Globus pallidus (tissue), 1 donor: Measurements from ENCODE around the gene MEX3D.

ENCODE experiments used
- DNase-seq: peaks from one replicate; pipeline ENCODE4 v3.0.0-alpha.2; 2015; ENCODE audit warnings: low spot score

The MEX3D gene

DNA sequence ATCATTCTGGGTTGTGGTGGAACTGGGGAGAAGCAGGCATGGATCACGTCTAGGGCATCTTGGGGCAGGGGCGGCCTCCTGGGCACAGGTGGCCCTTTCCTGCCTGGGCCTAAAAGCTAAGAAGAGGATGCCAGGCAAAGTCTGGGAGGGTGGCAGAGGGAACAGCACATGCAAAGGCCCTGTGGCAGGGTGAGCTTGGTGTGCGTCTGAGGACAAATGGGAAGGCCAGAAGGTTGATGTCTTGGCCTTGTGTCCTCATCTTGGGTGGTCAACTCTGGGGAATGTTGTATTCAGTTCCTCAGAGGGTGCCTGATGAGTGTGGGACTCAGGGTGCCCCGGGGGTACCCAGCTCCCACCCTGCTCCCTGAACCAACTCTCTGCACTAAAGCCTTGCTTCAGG lies 49.7 kb downstream of the MEX3D start:
- no peak for DNase-seq

DNA sequence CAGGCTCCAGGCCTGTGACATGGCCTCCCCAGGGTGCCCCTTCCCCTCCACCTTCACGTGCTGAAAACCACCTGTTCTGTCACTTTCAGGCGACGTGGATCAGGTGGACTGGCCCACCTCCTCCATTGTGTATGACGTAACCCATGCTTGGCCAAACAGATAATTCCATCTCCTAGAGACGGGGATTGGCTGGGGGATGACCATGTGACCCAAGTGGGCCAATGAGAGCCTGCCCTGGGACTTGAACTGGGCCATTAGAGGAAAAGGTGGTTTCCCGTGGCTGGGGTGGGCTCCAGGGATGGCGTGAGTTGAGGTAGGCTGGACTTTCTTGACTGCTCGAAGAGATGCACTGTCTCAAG lies 51.8 kb downstream of the MEX3D start:
- no peak for DNase-seq

DNA sequence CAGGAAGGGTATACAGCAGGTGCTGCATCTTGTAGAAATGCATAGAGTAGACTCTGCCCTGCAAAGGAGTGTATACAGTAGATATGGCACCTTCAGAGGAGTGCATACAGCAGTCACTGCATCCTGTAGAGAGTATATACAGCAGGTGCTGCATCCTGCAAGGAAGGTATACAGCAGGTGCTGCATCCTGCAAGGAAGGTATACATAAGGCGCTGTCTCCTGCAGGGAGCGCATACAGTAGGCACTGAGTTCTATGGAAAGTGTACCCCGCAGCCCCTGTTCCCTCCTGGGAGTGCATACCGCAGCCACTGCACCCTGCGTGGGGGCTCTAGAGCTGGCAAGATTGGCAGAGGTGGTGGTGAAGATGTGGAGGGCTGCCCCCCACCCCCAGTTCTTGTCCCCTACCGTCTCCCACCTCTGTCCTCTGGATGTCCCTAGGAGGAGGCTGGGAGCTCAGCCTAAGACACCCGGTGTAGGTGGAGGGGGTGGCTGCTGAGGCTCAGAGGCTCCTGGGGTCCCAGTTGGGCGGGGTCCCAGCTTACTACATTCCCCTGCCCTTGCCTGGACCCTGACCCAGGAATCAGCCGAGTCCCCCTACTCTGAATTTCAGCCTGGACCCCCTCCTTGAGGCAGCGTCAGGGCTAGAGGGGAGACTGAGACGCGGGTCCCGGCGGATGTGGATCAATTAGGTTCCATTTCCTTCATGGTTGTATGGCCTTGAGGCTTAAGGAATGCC lies 53.0 kb downstream of the MEX3D start:
- no peak for DNase-seq

DNA sequence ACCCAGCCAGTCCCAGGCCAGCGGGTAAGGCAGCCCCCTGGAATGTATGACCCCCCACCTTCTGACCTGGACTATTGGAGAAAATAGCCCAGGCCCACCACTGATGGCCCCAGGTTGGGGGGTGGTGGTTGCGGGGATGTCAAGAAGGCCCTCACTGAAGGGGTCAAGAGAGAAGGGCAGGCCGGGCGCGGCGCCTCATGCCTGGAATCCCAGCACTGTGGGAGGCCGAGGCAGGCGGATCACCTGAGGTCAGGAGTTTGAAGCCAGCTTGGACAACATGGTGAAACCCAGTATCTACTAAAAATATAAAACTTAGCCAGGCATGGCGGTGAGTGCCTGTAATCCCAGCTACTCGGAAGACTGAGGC lies 53.8 kb downstream of the MEX3D start:
- no peak for DNase-seq

DNA sequence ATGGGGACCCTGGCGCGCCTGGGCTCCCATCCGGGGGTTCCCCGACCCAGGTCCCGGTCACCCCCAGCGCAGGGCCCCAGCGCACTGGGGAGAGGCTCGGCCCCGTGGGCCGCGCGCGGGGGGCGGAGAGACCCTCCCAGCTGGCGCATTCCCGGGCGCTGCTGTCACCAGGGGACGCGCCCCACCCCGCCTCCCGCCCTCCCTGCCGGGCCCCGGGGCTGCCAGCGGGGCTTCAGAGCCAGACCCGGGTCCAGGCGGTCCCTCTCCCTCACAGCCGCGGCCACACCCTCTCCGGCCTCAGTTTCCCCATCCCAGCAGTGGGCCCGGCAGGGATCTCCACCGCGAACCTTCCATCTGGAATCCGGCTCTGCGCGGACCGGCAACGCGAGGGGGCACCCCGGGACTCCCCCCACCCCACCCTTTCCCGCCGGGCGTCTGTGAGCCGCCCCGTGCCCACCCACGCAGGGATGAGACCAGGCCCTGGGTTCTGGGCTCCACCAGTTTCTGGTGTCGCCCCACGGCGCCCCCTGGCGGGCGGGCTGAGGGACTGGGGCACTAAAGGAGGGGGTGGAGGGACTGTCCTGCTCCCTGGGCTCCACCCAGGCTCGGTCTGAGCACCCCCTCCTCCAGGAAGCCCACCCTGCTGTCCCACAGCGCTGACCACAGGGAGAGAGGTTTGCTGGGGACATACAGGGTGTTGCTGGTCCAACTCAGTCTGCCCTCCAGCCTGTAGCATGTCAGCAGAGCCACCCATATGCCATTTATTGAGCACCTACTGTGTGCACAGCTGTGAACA lies 54.4 kb downstream of the MEX3D start:
- DNase-seq: no peak

DNA sequence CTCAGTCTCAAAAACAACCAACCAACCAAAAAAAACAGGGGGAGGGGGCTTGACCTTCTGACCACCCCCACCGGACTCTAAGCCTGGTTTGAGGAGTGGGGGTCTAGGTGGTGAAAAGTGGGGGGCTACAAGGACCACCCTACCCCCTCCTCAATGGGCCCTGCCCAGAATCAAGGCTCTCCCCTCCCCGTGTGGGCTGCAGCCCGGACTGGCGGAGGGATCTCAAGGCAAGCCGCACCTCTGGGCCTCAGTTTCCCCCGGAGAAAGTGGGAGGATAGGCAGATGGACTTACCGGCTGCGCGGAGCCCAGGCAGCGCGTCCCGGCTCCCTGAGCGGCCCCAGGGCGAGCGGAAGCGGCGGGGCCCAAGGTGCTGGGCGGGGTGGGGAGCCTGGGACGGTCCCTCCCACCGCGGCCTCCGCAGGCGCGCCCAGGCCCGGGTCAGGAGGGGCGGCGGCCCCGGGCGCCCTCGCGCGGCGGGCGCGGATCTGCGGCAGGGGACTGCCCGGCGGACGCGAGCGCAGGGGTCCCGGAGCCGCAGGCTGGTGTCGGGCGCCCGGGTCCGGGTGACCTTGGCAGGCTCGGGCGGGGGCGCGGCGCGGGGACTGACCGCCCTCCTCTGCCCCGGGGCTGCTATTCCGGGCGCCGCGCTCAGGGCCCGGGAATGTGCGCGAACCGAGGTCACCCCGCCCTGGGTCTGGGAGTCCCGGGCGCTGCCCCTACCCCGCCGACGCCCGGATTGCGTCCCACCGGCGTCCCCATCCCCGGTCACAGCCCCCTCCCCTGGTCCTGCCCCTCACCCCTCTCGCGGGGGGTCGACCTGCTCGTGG lies 55.2 kb downstream of the MEX3D start, which contains the start of gene ADAMTSL5:
TSS of gene ADAMTSL5 (minus strand) at position 349 of the 828 bp plus-strand sequence. CDS start 2,076 bp downstream, outside the sequence.
- no peak for DNase-seq

DNA sequence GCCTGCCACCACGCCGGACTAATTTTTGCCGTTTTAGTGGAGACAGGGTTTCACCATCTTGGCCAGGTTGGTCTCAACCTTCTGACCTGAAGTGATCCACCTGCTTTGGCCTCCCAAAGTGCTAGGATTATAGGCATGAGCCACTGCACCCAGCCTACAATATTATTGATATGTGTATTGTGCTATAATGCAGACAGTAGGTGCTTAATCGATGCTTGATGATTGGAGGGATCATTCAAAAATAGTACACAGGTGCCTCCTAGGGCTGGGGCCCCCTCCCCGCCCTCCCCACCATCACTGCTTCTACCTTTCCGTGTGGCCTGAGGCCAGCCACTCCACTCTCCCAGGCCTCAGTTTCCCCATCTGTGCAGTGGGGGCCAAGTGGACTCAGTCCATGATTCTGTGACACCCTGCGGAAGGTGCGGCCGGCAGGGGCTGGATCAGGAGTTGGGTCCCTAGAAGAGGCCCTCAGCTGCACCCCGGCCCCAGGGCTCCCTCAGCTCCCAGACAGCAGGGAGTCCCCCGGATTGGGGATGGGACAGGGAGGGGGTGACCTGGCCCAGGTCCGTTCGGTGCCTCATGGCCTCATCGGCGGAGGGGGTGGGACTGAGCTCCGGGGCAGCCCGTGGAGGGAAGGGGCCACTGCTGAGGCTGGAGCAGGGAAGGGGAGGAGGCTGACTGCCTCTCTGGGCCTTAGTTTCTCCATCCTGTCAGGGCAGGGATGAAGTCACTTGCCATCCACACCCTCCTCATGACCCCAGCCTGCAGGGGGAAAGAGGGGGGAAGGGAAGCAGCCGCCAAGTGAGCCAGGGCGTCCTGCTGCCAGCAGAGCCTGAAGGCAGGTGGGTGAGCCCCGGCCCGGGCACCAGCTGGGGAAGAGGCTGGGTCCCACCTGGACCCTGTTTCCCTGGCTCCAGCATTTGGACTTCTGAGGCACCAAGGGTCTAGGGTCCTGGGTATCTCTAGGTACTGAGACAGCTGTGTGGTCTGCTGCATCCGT lies 56.5 kb downstream of the MEX3D start:
- no peak for DNase-seq

DNA sequence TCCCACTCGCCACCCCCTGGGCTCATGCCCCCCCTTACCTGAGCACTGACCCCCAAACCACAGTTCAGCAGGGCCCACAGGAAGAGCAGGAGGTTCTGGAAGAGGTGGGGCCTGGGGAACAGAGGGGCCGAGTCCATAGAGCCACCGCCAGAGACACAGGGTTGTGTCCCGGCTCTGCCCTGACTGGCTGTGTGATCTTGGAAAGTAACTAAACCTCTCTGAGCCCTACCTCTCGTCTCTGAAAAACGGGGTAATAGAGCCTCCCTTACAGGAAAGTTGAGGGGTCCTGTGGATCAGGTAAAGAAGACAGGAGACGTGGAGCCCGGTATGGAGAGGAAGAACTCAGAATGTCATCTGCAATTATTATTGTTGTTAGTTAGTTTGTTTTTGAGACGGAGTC lies 57.3 kb downstream of the MEX3D start:
- no peak for DNase-seq

DNA sequence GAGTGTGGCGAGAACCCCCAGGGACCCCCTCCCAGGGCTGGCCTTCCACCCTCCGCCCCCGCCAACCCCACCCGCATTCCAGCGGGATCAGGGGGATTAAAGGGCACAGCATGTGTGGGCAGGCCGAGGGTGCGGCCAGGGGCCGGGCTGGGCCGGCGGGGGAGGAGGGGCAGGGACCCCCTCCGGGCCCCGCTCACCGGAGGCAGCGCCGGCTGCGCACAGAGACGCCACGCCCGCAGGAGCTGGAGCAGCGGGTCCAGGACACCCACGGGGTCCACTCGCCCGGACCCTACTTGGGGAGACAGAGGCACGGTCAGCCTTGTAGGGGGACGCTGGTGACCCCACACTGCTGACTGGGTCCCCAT lies 57.7 kb downstream of the MEX3D start:
- DNase-seq: no peak

DNA sequence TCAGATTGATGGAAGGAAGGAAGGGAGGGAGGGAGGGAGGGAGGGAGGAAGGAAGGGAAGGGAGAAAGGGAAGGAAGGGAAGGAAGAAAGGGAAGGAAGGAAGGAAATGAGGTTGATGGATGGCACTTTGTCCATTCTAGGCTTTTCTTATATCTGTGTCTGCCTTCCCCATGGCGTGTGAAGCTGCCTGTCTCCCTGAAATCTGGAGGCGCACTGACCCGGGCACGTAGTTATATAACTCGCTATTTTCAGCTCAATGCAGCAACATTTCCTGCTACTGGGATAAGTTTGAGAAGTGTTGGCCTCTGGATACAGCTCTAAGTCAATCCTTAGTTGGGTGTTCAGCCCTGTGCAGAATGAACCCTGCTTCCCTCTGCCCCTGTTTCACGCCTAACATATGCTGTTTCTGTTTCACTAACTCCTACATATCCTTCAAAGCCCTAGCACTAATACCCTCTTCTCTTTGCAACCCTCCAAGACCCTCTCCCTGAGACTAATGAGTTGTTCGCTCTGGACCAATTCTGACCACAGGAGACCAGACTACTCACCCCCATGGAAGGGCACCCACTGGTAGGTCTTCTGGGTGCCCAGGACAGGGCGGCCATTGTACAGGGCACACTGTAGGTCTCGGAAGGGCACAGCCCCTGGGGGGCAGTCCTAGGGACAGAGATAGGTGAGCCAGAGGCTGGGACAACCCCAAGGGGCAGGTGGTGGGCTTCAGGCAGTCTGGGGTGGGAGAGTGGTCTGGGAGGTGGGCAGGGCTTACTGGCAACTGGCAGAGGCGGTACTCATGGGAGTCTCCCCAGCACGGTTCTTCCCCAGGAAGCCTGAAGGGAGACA lies 58.3 kb downstream of the MEX3D start:
- no peak for DNase-seq

DNA sequence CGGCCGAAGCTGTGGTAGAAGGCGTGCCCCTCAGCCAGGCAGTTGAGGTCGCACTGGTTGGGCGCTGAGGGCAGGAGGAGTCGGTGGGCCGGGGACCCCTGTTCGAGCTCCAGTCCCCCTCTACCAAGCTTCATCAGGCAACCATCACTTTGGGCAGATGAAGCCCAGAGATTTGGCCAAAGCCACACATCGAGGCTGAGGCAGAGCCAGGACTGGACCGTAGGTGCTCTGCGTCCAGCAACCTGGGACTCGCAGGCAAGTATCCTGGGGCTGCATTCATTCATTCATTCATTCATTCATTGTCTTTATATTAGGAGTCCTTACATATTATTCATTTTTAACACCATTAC lies 59.6 kb downstream of the MEX3D start:
- DNase-seq: no peak

DNA sequence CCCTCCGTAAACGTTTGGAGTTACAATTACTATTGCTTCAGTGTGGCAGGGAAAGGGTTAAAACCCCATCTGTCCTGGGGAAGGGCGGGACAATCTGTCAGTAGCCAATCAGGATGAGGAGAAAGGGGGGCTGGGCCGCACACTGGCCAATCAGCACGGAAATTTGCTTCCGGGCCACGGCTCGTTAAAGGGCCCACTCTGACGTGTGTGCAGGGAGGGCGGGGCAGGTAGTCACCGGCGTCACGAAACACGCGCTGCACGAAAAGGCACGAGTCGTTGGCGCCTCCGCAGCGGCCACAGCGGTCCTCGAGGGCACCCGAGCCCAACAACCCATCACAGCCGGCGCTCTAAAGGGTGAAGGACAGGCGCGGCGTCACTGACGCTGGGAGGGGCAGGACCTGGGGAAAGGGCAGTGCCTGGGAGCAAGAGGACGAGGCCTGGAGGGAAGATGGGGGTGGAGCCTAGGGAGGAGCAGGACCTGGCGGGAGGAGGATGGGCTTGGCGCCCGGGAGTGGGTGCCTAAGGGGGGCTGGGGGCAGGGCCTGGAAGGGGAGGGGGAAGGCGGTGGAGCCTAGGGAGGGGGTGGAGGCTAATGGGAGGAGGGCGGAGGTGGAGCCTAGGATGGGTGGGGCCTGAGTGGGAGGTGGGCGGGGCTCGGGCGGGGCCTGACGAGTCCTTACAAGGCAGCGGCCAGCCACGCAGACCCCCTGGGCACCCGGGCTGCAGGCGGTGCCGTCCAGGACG lies 60.2 kb downstream of the MEX3D start:
- DNase-seq: peak; percentile 92

DNA sequence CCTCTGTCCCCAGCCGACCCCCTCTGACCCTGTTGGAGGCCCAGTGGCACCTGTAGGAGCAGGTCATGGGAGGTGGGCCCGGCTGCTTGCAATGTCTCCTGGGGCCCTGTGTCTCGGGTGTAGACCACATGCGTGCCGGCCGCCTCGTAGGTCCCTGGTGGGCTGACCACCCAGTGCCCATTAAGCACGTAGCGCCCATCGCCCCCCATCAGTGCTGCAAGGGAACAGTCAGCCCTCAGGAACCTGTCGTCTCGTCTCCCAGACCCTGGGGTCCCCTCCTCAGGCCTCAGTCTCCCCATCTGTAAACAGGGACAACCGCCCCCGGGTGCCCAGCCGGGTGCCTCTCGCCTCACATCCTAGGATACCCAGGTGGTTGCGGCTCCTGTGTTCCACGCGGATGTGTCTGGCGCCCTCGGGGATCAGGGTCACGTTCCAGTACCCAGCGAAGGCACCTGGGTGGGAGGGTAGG lies 60.9 kb downstream of the MEX3D start:
- DNase-seq: no peak

DNA sequence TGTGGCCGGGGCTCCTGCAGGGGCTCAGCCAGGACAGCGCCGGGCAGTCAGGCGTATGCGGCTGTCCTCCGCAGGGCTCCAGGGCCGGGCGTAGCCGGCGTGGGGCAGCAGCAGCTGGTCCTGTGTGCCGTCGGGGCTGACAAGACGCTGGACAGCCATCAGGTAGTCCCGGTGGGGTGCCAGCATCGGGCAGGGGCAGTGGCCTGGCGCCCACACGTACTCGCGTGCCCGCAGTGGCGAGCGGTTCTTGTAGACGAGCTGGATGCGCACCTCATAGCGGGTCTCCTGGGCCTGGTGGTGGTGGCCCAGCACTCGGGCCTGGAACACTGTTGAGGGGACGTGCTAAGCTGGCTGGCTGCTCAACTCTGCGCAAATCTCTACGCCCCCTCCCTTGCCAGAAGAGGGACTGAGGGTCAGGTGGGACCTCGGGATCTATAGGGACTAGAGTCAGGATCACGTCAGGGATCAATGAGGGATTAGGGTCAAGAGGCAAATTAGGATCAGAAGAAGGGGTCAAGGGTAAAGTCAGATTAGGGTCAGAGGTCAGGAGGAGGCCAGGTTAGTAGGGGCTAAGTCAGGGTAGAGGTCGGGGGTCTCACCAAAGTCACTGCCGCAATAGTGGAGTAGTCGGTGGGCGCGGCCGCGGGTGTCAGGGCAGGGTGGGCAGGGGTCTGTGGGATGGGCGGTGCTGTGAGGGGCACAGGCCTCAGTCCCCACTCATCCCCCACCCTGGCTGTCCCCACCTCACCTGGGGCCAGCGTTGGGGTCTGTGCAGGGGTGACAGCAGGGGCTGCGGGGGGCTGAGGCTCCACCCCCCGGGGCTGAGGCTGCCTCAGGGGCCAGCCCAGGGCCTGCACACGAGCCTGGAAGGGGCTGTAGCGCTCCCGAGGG lies 61.9 kb downstream of the MEX3D start:
- no peak for DNase-seq

DNA sequence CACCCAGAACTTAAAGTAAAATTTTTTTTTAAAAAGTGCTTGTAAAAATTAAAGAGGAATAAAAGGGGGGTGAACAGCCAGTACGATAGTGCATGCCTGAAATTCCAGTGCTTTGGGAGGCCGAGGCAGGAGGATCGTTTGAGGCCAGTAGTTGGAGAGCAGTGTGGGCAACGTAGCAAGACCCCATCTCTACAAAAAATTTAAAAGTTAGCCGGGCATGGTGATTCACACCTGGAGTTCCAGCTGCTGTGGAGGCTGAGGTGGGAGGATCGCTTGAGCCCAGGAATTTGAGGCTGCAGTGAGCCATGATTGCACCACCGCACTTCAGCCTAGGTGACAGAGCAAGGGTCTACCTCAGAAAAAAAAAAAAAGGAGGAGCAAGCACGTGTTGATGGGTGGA lies 63.1 kb downstream of the MEX3D start:
- DNase-seq: no peak
